GM21529 (cell line): Measurements from ENCODE around the gene PTPRJ.

Source experiments
- ATAC-seq: cut with Tn5 transposase; IDR thresholded peaks from one replicate; pipeline ENCODE4 v1.9.1; 2021; ENCODE audit not compliant: unreplicated experiment

Gene PTPRJ

GRCh38 chr11:48141475-48142122 lies 161.2 kb downstream of the PTPRJ start:
- no peak for ATAC-seq

DNA sequence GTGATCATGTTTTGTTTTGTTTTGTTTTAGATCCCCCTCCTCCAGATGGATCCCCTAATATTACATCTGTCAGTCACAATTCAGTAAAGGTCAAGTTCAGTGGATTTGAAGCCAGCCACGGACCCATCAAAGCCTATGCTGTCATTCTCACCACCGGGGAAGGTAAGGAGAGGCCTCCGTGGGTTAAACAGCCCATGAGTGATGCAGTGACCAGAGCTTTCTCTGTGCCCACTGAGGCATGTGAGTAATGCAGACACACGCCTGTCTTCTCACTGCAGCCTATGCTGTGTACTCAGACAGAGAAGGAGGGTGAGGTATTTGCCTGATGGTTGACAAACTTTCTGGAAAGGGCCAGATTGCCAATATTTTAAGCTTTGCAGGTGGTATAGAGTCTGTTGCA lies 162.5 kb downstream of the PTPRJ start:
- no peak for ATAC-seq

DNA sequence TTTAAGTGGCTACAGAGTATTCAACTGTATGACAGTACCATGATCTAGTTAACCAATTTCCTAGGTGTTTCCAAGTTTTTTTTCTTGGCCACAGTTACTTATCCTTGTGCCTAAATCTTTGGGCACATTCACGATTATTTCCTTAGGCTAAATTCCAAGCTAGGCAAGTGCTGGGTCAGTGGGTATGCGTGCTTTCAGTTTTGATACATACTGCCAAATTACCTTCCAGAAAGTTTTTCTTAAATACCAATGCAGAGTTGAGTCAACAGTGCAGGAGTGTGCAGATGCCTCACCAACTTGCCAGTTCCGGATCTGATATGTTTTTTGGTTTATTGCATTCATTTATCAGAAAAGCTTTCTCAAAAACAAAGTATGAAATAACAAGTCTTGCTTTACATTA lies 168.4 kb downstream of the PTPRJ start:
- no peak for ATAC-seq

- ATAC-seq: no peak
These were observed 169.9 kb downstream of the PTPRJ start for GRCh38 chr11:48150213-48150612.

DNA sequence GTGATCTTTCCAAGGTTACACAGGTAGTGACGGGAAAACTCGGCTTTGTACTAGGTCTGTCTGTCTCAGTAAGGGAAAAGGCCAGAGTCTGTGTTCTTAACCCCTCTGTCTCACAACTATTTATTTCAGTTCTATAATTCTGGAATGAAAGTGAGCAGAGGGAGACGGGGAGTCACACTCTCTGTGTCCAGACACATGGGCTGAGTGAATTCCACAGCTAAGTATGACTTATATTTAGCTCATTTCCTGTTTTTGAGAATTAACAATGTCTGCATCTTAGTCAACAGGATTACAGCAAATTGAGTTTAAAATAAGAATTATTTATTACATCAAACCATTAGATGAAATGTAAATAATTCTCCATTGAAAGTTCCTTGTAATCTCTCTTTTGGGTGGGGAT lies 173.8 kb downstream of the PTPRJ start:
- no peak for ATAC-seq

DNA sequence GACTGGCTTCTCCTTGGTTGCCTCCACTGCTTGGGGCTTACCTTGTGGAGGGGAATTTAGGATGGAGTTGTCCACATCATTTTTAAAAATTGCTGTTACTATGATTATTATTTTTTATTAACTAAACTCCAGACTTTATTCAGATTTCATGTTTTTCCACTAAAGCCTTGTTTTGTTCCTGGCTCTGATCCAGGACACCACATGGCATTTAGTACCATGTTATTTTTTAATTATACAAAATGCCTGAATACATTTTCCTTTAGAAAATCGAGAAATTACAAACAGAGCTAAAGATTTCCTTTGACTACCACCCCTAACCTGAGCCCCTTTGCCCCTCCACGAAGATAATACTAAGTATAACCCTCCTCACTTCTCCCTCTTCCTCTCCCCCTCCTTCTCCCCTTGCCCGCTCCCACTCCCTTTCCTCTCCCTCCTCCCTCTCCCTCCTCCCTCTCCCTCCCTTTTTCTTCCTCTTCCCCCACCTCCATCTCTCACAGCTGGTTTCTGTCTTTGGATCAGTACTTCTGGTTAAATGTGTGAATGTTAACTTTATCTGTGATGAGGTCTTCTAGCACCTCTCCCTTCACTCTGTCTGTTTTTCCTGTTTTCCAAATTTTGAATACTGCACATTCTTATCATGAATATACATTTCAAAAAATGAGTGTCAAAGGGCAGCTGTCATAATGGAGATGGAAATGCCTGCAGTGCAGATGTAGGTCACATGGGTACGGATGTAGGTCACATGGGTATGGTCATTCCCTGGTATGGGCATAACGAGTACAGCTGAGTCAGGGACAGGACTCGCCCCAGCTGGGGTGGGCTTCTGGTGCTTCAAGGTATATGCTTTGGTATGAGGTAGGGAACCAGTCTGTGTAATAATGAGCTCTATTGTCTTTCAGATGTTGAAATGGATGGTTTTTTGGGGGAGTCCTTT lies 181.9 kb downstream of the PTPRJ start:
- no peak for ATAC-seq

DNA sequence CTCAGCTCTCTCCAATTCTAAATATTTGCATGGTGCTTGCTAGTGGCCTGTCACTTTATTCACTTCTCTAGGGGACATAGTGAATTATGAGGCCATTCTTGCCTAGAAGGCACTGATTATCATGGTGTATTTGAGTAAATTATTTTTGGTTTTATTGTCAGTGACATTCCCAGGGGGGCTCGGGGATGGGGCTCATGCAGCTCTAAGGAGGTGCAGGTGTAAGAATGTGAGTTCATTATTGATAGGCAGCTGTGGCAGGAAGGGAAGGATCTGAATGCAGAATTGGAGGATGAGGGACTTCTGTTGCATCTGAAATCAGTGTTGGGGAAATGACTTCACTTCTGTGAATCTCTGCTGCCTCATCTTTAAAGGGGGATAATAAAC lies 182.5 kb downstream of the PTPRJ start:
- no peak for ATAC-seq

DNA sequence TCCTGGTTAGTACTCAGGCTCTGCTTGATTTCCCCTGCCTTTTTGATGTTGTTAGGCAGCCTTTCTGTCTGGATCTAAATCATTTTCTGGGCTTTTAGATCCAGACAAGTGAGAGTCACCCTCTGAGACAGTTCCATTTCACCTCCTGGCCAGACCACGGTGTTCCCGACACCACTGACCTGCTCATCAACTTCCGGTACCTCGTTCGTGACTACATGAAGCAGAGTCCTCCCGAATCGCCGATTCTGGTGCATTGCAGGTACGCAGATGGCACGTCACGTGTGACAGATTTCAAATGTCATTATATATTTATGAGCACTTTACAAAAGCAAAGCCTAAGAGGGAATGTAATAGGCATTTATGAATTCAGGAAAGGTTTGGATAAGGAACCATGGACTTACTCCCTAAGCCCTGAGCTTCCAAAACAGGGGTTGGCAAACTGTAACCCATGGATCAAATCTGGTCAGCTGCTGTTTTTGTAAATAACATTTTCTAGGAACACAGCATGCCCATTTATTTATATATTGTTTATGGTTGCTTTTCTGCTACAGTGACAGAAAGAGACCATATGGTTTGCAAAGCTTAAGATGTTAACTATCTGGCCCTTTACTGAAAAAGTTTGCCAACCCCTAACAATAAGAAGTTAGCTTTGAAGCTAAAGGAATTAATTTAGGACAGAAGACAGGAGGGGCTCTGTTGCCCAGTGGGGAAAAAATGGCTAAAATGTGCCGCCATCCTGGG lies 183.2 kb downstream of the PTPRJ start:
- ATAC-seq: no peak

DNA sequence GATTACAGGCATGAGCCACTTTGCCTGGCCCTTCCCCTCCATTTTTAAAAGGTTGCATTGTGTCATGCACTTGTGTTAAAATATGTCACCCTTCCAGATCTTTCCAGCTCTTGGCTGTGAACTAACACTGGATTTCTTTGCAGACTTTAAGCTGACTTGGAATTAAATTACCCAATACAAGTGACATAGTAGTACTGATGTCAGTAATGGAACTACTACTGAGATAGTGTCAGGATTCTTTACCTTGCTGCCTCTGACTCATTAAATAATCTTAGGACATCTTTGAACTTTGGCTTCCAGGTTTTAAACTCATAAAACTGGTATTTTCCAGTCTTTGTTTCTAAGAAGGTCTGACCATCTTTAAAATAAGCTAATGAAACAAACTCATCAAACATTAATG lies 184.5 kb downstream of the PTPRJ start:
- no peak for ATAC-seq

GRCh38 chr11:48165426-48165825 lies 185.1 kb downstream of the PTPRJ start:
- no peak for ATAC-seq

- ATAC-seq: no peak
These were observed 187.0 kb downstream of the PTPRJ start for GRCh38 chr11:48167380-48167779.

DNA sequence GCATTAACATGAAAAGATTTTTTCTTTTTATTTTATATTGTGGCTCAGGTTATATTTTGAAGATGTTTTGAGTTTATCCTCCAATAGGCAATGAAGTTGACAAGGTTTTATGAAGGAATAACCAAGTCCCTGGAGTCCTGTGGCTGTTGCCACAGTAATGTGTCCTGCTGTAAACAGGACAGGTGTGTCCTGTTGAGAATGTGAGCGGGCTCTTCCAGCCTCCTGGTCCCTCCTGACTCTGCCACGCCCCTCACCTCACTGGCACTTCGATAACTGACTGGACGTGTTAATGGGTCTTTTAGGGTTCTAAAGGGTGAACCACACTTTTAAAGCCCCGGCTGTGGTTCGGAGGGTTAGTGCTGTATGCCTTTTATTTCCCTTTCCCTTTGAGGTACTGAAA lies 188.5 kb downstream of the PTPRJ start:
- no peak for ATAC-seq

DNA sequence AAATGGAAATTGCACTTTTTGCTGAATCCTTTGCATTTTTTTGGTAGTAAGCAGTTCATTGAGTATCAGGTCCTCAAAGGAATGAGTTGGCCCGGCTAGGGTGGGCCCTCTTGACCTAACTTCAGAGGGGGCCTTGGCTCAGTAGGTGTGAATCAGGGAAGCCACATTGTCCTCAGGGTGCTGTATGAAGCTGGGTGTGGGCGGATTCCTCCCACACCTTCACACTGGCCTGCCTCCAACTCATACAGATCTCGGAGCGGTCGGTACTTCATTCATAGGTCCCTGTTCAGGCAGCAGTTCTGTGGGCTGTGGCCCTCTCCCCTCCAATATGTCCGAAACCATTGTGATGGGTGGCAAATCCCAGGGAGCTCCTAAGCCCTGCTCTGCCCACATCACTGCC lies 188.9 kb downstream of the PTPRJ start:
- no peak for ATAC-seq

DNA sequence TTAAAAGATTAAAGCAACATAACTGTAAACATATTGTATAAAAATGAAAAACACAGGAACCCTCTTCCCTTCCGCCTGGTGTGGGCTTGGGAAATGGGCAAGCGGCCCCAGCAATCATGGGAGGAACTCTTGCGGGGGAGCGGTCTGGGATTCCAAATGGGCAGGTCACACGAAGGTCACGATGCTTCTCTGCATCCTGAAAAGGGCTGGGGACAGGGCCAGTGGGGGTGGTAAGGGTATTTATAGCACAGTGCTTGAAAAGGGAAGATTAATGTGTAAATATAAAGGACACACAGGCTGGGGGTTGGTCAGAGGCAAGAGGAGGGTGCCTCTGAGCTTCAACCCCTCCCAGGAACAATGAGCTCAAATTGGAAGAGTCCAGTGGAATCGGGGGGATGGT lies 189.4 kb downstream of the PTPRJ start:
- no peak for ATAC-seq

- no peak for ATAC-seq
These were observed 190.2 kb downstream of the PTPRJ start for GRCh38 chr11:48170241-48171233.

- ATAC-seq: peak; percentile 86
These were observed 192.7 kb downstream of the PTPRJ start for GRCh38 chr11:48172818-48173609.

DNA sequence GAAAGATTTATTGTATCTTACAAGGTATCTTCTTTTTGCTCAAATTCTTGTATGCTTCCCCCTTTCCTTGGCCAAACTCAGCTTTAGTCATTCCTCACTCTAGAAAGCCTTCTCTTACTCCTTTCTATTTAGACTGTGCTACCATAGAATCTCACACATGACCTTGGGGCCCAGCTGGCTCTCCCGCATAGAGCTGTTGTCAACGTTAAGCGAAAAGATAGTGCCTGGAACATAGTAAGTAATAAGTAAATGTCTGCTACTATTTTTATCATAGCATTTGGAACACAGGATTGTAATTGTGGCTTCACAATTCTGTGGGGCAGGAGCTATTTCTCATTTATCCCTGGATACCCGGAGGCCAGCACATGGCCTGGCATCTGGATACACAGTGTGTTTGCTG lies 197.3 kb downstream of the PTPRJ start:
- ATAC-seq: no peak

- no peak for ATAC-seq
These were observed 200.3 kb downstream of the PTPRJ start for GRCh38 chr11:48180627-48181026.

DNA sequence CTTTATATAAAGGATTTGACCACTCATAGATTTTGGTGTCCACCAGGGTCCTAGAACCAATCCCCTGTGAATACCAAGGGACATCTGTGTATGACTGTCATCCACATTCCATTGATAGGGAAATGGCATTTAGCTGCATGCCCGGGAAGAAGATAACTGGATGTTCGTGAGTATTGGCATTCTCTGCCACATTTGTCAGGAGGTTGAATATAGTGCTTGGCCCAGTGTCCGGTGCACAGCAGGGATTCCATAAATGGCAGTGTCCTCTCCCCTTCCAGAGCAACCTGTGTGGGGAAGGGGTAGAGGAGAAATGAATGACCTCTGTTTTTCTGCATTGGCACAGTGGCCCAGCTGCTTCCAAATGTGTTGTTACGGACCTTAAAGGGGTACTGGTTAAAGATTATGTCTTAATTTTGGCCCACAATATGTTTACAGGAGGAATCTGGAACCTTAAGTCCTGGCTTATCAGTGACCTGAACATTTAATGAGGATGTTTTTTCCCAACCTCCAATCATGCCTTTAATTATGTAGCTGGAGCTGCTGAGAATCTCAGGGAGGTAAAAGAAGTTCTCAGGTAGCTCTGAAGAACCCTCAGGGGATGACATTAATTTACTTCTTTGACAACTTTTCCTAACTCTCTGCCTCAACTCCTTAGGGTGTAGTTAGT lies 202.6 kb downstream of the PTPRJ start:
- ATAC-seq: no peak
